Measurements from ENCODE around the gene NACAD. TPM values are rescaled to one million over a fixed set of nuclear protein-coding genes. Genes with fewer than 3 reads are reported as not detected.
A peak's percentile ranks its signal among the peaks of the same experiment; 100 is the strongest.

NACAD gene
- total RNA-seq, 8 experiments from 2014 or later: 2.9 to 19.8 (median 11.6) TPM

DNA sequence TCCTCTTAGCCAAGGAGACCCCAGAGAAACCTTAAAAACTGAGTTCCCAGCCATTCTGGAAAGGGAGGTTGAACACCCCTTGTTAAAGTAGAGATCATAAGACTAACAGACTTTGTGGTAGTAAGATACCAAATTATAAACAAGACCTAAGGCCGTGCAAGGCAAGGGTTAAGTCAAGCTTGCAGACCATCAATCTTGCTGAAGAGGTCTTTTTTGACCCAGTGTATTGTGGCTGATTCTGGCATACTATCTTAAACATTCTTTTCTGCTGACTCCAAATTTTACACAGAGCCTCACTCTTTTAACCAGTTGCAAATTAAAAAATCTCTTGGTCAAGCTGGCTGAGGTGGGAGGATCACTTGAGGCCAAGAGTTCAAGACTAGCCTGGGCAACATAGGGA is 23.9 kb upstream of the NACAD start:
- Histone ChIP-seq H3K4me1 (replicated peaks in 1 of 2) (peaks cover 12 to 15% of the 10 kb centered on the region in 2 donors), H3K4me3 (peak overlapping the region; percentile 61 to 78 (median 73)), H3K27ac (peak overlapping the region; percentile 92 to 97)
- no peak for ATAC-seq (replicated peaks in 6 of 8)
- WGBS, 10 experiments: 56 to 100% (median 83%) methylated on average over 1 of the region's 1 CpG; no CpG with 5 or more reads in 3 of the 10 experiments
- in situ Hi-C loops (cut with MboI; ENCODE audit: low pct_unique_long_range_greater_than_20kb in 2 of 9, low sequenced_read_pairs in 9 of 9, unreplicated experiment in 9 of 9): loop anchor here in 2 of 9 experiments (25.0 kb wide), 2 partner anchors 250 to 525 kb away; partner anchors contain the start of gene TMED4 (in 1 of the 2)

DNA sequence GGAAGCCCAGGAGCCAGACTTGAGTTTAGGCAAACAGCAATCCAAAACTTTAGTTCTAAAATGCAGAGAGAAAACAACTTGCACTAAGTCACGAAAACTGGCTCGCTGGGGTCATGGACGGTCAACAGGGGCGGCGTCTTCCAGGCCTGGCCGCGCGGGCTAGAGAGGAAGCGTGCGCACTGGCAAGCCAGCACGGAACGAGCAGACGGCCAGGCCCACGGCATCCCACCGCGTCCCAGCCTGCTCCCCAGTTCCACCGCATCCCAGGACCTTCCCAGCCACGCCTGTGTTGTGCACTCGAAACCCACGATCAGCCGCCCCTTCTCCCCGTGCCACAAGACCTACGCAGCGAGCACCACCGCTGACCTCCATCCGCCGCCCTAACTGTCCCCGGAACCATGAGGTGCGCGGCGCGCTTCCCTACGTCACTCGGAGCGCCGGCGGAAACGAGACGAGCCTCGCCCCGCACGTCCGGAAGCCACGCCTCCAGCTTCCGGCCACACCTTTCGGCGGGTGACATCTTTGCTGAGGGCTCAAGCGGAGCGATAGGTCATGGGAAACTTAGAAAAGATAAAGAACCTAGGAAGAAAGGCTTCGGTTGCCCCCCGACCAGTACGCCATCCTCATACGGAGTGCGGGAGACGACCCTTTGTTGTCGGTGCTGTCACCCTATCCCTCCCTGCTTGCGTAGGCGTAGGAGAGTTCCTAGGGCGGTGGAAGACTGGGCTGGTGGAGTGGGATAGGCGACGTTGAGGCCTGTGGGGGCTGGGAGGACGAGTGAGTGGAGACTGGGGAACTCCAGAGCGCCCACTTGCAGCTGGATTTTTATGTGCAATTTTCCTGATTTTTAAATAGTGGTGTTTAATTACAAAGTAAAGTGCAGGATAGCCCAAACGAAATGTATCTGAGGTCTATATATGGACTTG is 22.8 kb upstream of the NACAD start, which contains the start of gene TBRG4:
Gene TBRG4, minus strand, starts transcription at position 400 of the 926 bp plus-strand sequence. CDS start 2,460 bp downstream, outside the sequence.
- H3K4me3 ChIP-seq: peak within 1 kb of the TSS; percentile 61 to 78 (median 73)
- peak within 1 kb of the TSS; percentile 92 to 97 for H3K27ac ChIP-seq
- in situ Hi-C loops (cut with MboI; ENCODE audit: low pct_unique_long_range_greater_than_20kb in 2 of 9, low sequenced_read_pairs in 9 of 9, unreplicated experiment in 9 of 9): loop anchor here in 2 of 9 experiments (25.0 kb wide), 2 partner anchors 249 to 524 kb away; partner anchors contain the start of gene TMED4 (in 1 of the 2)
- WGBS, 10 experiments: 0 to 20% (median 0%) methylated on average over 1 to 30 of the region's 64 CpGs; no CpG with 5 or more reads in 1 of the 10 experiments
- H3K4me1 ChIP-seq (replicated peaks in 1 of 2): peaks cover 12 to 15% of the 10 kb centered on the region in 2 donors
- ATAC-seq (replicated peaks in 6 of 8): peak; percentile 88 to 97 (median 96)

GRCh38 chr7:45108863-45109262 is 20.1 kb upstream of the NACAD start:
- Histone ChIP-seq H3K4me3 (no peak overlapping the region), H3K4me1 (replicated peaks in 1 of 2) (peaks cover 12 to 15% of the 10 kb centered on the region in 2 donors), H3K27ac (no peak overlapping the region)
- ATAC-seq (replicated peaks in 6 of 8): no peak
- in situ Hi-C loops (cut with MboI; ENCODE audit: low pct_unique_long_range_greater_than_20kb in 2 of 9, low sequenced_read_pairs in 9 of 9, unreplicated experiment in 9 of 9): loop anchor here in 2 of 9 experiments (25.0 kb wide), 2 partner anchors 247 to 522 kb away; partner anchors contain the start of gene TMED4 (in 1 of the 2)
- 78 to 100% (median 94%) methylated on average over 2 to 7 of the region's 8 CpGs; no CpG with 5 or more reads in 4 of the 10 experiments for WGBS, 10 experiments

- in situ Hi-C loops (cut with MboI; ENCODE audit: low pct_unique_long_range_greater_than_20kb in 2 of 9, low sequenced_read_pairs in 9 of 9, unreplicated experiment in 9 of 9): loop anchor here in 2 of 9 experiments (25.0 kb wide), 2 partner anchors 245 to 520 kb away; partner anchors contain the start of gene TMED4 (in 1 of the 2)
- no peak overlapping the region for H3K4me3 ChIP-seq
- peaks cover 9 to 10% of the 10 kb centered on the region in 2 donors for H3K4me1 ChIP-seq (replicated peaks in 1 of 2)
- WGBS, 10 experiments: 69 to 100% (median 100%) methylated on average over 1 to 2 of the region's 3 CpGs; no CpG with 5 or more reads in 2 of the 10 experiments
- H3K27ac ChIP-seq: no peak overlapping the region
- no peak for ATAC-seq (replicated peaks in 6 of 8)
Measured at GRCh38 chr7:45107356-45107755, 18.6 kb upstream of the NACAD start.

DNA sequence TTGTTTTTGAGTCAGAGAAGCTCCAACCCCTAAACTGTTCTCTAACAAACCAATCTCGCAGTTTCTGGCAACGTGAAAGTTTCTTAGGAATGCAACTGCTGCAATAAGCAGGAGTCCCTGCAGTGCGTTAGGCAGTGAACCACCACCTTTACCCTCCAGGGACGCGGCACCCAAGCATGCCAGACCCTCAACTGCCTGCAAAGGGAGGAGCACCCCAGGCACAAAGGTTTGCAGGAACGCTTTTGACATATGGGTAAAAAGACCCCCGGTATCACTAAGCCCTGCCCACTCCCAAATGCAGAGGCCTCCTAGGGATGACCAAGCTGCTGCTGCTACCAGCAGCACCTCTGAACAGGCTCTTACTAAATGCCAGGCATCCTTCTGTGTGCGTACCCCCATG is 18.1 kb upstream of the NACAD start:
- in situ Hi-C loops (cut with MboI; ENCODE audit: low pct_unique_long_range_greater_than_20kb in 2 of 9, low sequenced_read_pairs in 9 of 9, unreplicated experiment in 9 of 9): loop anchor here in 2 of 9 experiments (25.0 kb wide), 2 partner anchors 245 to 520 kb away; partner anchors contain the start of gene TMED4 (in 1 of the 2)
- ATAC-seq (replicated peaks in 6 of 8): no peak
- no peak overlapping the region for H3K27ac ChIP-seq
- peaks cover 8% of the 10 kb centered on the region in 2 donors for H3K4me1 ChIP-seq (replicated peaks in 1 of 2)
- H3K4me3 ChIP-seq: no peak overlapping the region
- WGBS, 10 experiments: 60 to 88% (median 74%) methylated on average over 1 to 7 of the region's 8 CpGs; no CpG with 5 or more reads in 3 of the 10 experiments

- WGBS, 10 experiments: 100% methylated on average over 1 to 5 of the region's 8 CpGs; no CpG with 5 or more reads in 6 of the 10 experiments
- in situ Hi-C loops (cut with MboI; ENCODE audit: low pct_unique_long_range_greater_than_20kb in 2 of 9, low sequenced_read_pairs in 9 of 9, unreplicated experiment in 9 of 9): loop anchor here in 2 of 9 experiments (25.0 kb wide), 2 partner anchors 243 to 518 kb away; partner anchors contain the start of gene TMED4 (in 1 of the 2)
Measured at GRCh38 chr7:45105588-45106188, 16.9 kb upstream of the NACAD start.

GRCh38 chr7:45104844-45105587 is 16.2 kb upstream of the NACAD start:
- WGBS, 10 experiments: 67 to 100% (median 100%) methylated on average over 1 to 3 of the region's 12 CpGs; no CpG with 5 or more reads in 5 of the 10 experiments
- Histone ChIP-seq H3K27ac (no peak overlapping the region), H3K4me3 (no peak overlapping the region), H3K4me1 (replicated peaks in 1 of 2) (peaks cover 1% of the 10 kb centered on the region in 2 donors)
- in situ Hi-C loops (cut with MboI; ENCODE audit: low pct_unique_long_range_greater_than_20kb in 2 of 9, low sequenced_read_pairs in 9 of 9, unreplicated experiment in 9 of 9): loop anchor here in 2 of 9 experiments (25.0 kb wide), 2 partner anchors 243 to 518 kb away; partner anchors contain the start of gene TMED4 (in 1 of the 2)
- no peak for ATAC-seq (replicated peaks in 6 of 8)

More at GRCh38 chr7:45105588-45106188, 16.9 kb upstream of the NACAD start:
- ATAC-seq (replicated peaks in 6 of 8): no peak
- Histone ChIP-seq H3K4me3 (no peak overlapping the region), H3K4me1 (replicated peaks in 1 of 2) (peaks cover 8% of the 10 kb centered on the region in 2 donors), H3K27ac (no peak overlapping the region)

GRCh38 chr7:45103958-45104843 is 15.4 kb upstream of the NACAD start:
- no peak for ATAC-seq (replicated peaks in 6 of 8)
- Histone ChIP-seq H3K27ac (no peak overlapping the region), H3K4me3 (no peak overlapping the region), H3K4me1 (replicated peaks in 1 of 2) (no peaks in the 10 kb centered on the region)
- WGBS, 10 experiments: 80 to 100% (median 89%) methylated on average over 1 to 6 of the region's 17 CpGs; no CpG with 5 or more reads in 4 of the 10 experiments
- in situ Hi-C loops (cut with MboI; ENCODE audit: low pct_unique_long_range_greater_than_20kb in 2 of 9, low sequenced_read_pairs in 9 of 9, unreplicated experiment in 9 of 9): loop anchor here in 2 of 9 experiments (25.0 kb wide), 2 partner anchors 242 to 517 kb away; partner anchors contain the start of gene TMED4 (in 1 of the 2)

DNA sequence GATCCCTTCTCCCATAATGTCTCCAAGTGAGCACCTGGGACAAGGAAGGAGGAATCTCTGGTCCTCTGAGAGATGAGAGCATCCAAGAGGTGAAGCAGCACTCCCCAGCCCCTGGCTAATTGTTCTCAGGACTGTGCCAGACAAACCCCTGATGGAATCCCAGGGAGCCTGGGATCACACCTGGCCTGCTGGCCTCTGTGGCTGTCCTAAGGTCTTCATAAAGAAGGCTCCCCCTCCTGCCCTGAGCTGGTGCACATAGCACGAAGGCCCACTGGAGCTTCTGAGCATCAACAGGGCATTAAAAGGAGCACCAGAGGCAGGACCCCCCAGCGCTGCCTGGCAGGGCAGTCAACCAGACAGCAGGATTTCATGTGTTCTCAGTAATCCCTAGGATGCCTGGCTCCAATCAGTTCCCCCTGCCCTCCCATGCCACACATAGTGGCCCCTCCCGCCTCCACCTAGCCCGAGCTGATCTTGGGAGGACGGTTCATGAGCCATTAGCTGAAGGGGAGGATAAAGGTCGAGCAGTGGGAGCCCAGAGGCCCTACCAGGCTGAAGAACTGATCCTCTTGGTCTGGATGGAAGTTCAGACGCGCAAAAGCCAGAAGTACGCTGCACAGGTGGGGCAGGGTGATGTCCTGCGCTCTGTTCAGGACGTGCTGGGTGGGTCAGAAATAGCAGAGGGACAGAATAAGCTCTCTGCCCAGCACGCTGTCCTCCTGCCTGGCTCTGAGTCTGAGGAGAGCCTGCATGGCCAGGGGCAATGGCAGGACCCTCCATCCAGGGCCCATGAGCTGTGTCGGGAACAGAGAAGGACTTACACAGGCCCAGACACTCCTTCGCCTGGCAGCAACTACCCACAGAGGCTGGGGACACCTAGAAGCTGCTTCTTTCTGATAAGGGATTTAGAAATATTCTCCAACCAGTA is 14.3 kb upstream of the NACAD start:
- Histone ChIP-seq H3K4me3 (no peak overlapping the region), H3K27ac (no peak overlapping the region), H3K4me1 (replicated peaks in 1 of 2) (no peaks in the 10 kb centered on the region)
- 70 to 100% (median 93%) methylated on average over 1 to 6 of the region's 14 CpGs; no CpG with 5 or more reads in 5 of the 10 experiments for WGBS, 10 experiments
- ATAC-seq (replicated peaks in 6 of 8): no peak
- in situ Hi-C loops (cut with MboI; ENCODE audit: low pct_unique_long_range_greater_than_20kb in 2 of 9, low sequenced_read_pairs in 9 of 9, unreplicated experiment in 9 of 9): loop anchor here in 2 of 9 experiments (25.0 kb wide), 2 partner anchors 241 to 516 kb away; partner anchors contain the start of gene TMED4 (in 1 of the 2)

DNA sequence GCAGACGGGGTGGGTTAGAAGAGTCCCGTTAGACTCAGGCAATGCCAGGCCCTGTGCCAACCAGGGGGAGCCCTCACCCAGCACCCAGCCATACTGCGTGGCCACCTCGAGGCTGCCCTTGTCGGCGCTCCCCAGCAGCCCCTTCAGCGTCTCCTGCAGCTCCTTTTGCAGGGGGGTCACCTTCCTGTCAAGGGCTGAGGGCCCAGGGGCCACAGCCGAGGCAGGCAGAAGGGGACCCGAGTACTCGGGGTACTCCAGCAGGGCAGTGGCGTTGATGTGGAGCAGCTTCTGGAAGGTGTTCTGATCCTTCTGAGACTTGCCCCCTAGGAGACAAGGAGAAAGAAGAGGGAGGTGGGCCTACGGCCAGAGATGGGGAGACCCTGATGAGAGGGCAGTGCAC is 13.0 kb upstream of the NACAD start:
- H3K4me3 ChIP-seq: no peak overlapping the region
- H3K4me1 ChIP-seq (replicated peaks in 1 of 2): no peaks in the 10 kb centered on the region
- ATAC-seq (replicated peaks in 6 of 8): no peak
- H3K27ac ChIP-seq: no peak overlapping the region
- in situ Hi-C loops (cut with MboI; ENCODE audit: low pct_unique_long_range_greater_than_20kb in 2 of 9, low sequenced_read_pairs in 9 of 9, unreplicated experiment in 9 of 9): loop anchor here in 2 of 9 experiments (25.0 kb wide), 2 partner anchors 239 to 514 kb away; partner anchors contain the start of gene TMED4 (in 1 of the 2)
- 80 to 100% (median 85%) methylated on average over 1 to 3 of the region's 12 CpGs; no CpG with 5 or more reads in 6 of the 10 experiments for WGBS, 10 experiments

Measured in motor neuron (in vitro differentiated cells).